Fibroblast of lung (primary cell): Measurements from ENCODE around the gene SIGLEC8. TPM values are rescaled to one million over a fixed set of nuclear protein-coding genes. Genes with fewer than 3 reads are reported as not detected.

Experiments
- DNase-seq, 2 donors: peaks; one replicate each; pipeline versions ENCODE4 v3.0.0 to v3.0.0-alpha.2; 2010; ENCODE audit warnings: low read depth in 2 of 2
- H2AFZ ChIP-seq: 2 replicates; pipeline ENCODE4 v1.5.1; 2012; ENCODE audit warnings: low read length, control low read depth, inconsistent platforms
- H3K27ac ChIP-seq: 2 replicates; pipeline ENCODE4 v1.5.1; 2011; ENCODE audit warnings: low read length, control low read depth; ENCODE audit not compliant: insufficient read depth
- H3K27me3 ChIP-seq: 2 replicates; pipeline ENCODE4 v1.5.1; 2011; ENCODE audit warnings: mild to moderate bottlenecking, low read length; ENCODE audit not compliant: control insufficient read depth, insufficient read depth
- H3K36me3 ChIP-seq: 2 replicates; pipeline ENCODE4 v1.5.1; 2011; ENCODE audit warnings: low read length; ENCODE audit not compliant: control insufficient read depth, insufficient read depth
- H3K4me1 ChIP-seq: 2 replicates; pipeline ENCODE4 v1.5.1; 2011; ENCODE audit warnings: low read length; ENCODE audit not compliant: control insufficient read depth, insufficient read depth; ENCODE audit errors: extremely low read depth
- H3K4me2 ChIP-seq: 2 replicates; pipeline ENCODE4 v1.5.1; 2011; ENCODE audit warnings: low read length, control low read depth; ENCODE audit not compliant: insufficient read depth; ENCODE audit errors: extremely low read depth
- H3K4me3 ChIP-seq, 4 experiments: fragments of 200-600 bp in 1 of 4; sonication (generic) in 1 of 4; replicated peaks in 1 of 4; 2 replicates each; pipeline ENCODE4 v1.5.1; 2011 to 2016; ENCODE audit warnings: low read length in 4 of 4, low read depth in 3 of 4, mild to moderate bottlenecking in 3 of 4, control low read depth in 2 of 4, inconsistent platforms in 1 of 4, mixed read lengths in 1 of 4; ENCODE audit not compliant: insufficient read depth in 1 of 4; ENCODE audit errors: control extremely low read depth in 1 of 4
- H3K79me2 ChIP-seq: 2 replicates; pipeline ENCODE4 v1.5.1; 2012; ENCODE audit warnings: mild to moderate bottlenecking, low read length, inconsistent platforms; ENCODE audit not compliant: control insufficient read depth, insufficient read depth
- H3K9ac ChIP-seq: 2 replicates; pipeline ENCODE4 v1.5.1; 2011; ENCODE audit warnings: mild to moderate bottlenecking, low read length, control low read depth; ENCODE audit not compliant: insufficient read depth
- H3K9me3 ChIP-seq: 2 replicates; pipeline ENCODE4 v1.5.1; 2012; ENCODE audit warnings: low read depth, low read length; ENCODE audit not compliant: control insufficient read depth, insufficient read depth
- H4K20me1 ChIP-seq: 2 replicates; pipeline ENCODE4 v1.5.1; 2011; ENCODE audit warnings: low read length; ENCODE audit not compliant: control insufficient read depth, insufficient read depth; ENCODE audit errors: extremely low read depth
- CTCF ChIP-seq, 2 donors: IDR thresholded peaks in 1 of 2; conservative IDR thresholded peaks in 1 of 2; 1 replicate in 1 of 2; 2 replicates in 1 of 2; pipeline ENCODE4 v1.5.1; 2011 to 2012; ENCODE audit warnings: low read length in 2 of 2, control low read depth in 1 of 2, inconsistent platforms in 1 of 2, low read depth in 1 of 2, mild to moderate bottlenecking in 1 of 2
- EZH2 ChIP-seq: IDR thresholded peaks from 2 replicates; pipeline ENCODE4 v1.5.1; 2012; ENCODE audit warnings: low read length, control low read depth, mild to moderate bottlenecking; ENCODE audit errors: missing control alignments
- polyA plus RNA-seq, 2 donors: library from polyadenylated mRNA; depleted of rRNA in 1 of 2; stranded (reverse) in 1 of 2; unstranded in 1 of 2; fragments of >200 nt; gene quantifications; 2 replicates each; pipeline ENCODE4 v1.2.1, GENCODE V29; 2011 to 2012; ENCODE audit warnings: missing spikeins in 1 of 2
- total RNA-seq: library from RNA; depleted of rRNA; stranded (reverse); fragments of >200 nt; gene quantifications from 2 replicates; pipeline ENCODE4 v1.2.1, GENCODE V29; 2014

The SIGLEC8 gene
- total and polyA plus RNA-seq, 2 donors (not counting 1 experiment from before 2014, with no cell fraction given) = not detected

DNA sequence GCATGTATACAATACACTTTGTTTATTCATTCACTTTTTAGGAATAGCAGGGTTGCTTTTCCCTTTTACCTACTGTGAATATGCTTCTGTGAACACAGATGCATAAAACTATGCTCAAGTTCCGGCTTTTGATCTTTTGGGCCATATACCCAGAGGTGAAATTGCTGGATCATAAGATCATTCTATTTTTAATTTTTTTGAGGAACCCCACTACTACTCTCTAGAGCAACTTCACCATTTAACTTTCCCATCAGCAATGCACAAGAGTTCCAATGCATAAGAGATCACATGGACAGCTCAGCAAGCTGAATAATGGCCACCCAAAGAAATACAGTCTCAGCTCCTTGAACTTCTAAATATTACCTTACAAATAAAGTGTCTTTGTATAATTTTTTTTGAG lies 23.8 kb downstream of the SIGLEC8 start:
- Histone ChIP-seq H4K20me1 (no peaks in the 10 kb centered on the region), H2AFZ (no peak overlapping the region), H3K4me2 (no peak overlapping the region), H3K27ac (no peak overlapping the region), H3K9ac (no peak overlapping the region), H3K36me3 (no peaks in the 10 kb centered on the region), H3K27me3 (no peaks in the 10 kb centered on the region), H3K4me3 (no peak overlapping the region), H3K79me2 (no peaks in the 10 kb centered on the region), H3K4me1 (no peaks in the 10 kb centered on the region), H3K9me3 (no peaks in the 10 kb centered on the region)
- TF ChIP-seq CTCF (conservative IDR thresholded peaks at IDR 0.05 in 1 of 2, IDR thresholded peaks at IDR 0.05 in 1 of 2; ENCODE audit: low read depth in 1 of 2, low read length in 2 of 2) (no peak), EZH2 (no peak)
- no peak for DNase-seq

DNA sequence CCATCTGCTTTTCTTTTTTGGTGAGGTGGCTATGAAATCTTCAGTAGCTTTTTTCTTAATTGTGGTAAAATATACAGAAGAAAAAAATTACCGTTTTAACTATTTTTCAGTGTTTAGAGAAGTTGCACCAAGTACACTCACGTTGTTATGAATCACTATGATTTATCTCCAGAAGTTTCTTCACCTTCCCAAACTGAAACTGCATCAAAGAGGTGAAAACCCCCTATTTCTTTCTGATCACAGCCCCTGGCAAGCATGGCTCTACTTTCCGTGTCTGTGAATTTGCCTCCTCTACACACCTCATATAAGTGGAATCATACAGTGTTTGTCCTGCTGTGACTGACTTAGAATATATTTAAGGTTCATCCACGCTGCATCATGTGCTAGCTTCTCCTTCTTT lies 25.2 kb downstream of the SIGLEC8 start:
- H3K9ac ChIP-seq = no peak overlapping the region
- no peak for TF ChIP-seq CTCF (conservative IDR thresholded peaks at IDR 0.05 in 1 of 2, IDR thresholded peaks at IDR 0.05 in 1 of 2; ENCODE audit: low read depth in 1 of 2, low read length in 2 of 2)
- no peak for TF ChIP-seq EZH2
- H3K4me3 ChIP-seq = no peak overlapping the region
- no peak overlapping the region for H3K27ac ChIP-seq
- no peaks in the 10 kb centered on the region for H3K79me2 ChIP-seq
- no peaks in the 10 kb centered on the region for H3K4me1 ChIP-seq
- H3K27me3 ChIP-seq = no peaks in the 10 kb centered on the region
- no peak overlapping the region for H3K4me2 ChIP-seq
- H3K9me3 ChIP-seq = no peaks in the 10 kb centered on the region
- H4K20me1 ChIP-seq = no peaks in the 10 kb centered on the region
- H2AFZ ChIP-seq = no peak overlapping the region
- DNase-seq = no peak
- no peaks in the 10 kb centered on the region for H3K36me3 ChIP-seq

DNA sequence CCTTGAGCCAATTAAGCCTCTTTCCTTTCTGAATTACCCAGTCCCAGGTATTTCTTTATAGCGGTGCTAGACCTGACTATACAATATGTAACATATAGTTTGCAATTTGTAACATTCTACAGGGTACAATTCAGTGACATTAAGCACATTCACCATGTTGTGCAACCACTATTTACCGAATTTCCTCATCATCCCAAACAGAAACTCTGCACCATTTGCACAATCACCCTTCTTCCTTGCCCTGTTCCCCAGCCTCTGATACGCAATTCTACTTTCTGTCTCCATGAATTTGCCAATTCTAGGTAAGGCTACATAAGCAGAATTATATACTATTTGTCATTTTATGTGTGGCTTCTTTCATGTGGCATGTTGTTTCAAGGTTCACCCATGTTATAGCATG lies 27.1 kb downstream of the SIGLEC8 start:
- no peaks in the 10 kb centered on the region for H3K36me3 ChIP-seq
- no peak overlapping the region for H3K4me2 ChIP-seq
- no peak overlapping the region for H3K4me3 ChIP-seq
- no peak overlapping the region for H3K9ac ChIP-seq
- H3K79me2 ChIP-seq = no peaks in the 10 kb centered on the region
- DNase-seq = no peak
- H2AFZ ChIP-seq = no peak overlapping the region
- no peaks in the 10 kb centered on the region for H3K4me1 ChIP-seq
- H3K27ac ChIP-seq = no peak overlapping the region
- TF ChIP-seq EZH2 = no peak
- H3K9me3 ChIP-seq = no peaks in the 10 kb centered on the region
- no peaks in the 10 kb centered on the region for H3K27me3 ChIP-seq
- no peaks in the 10 kb centered on the region for H4K20me1 ChIP-seq
